ENCODE measurements around the gene DIAPH3. TPM values are rescaled to one million over a fixed set of nuclear protein-coding genes. Genes with fewer than 3 reads are reported as not detected.

Gene DIAPH3
- total RNA-seq, 4 donors from 2014 or later: 0.27 to 3.9 (median 2.1) TPM

DNA sequence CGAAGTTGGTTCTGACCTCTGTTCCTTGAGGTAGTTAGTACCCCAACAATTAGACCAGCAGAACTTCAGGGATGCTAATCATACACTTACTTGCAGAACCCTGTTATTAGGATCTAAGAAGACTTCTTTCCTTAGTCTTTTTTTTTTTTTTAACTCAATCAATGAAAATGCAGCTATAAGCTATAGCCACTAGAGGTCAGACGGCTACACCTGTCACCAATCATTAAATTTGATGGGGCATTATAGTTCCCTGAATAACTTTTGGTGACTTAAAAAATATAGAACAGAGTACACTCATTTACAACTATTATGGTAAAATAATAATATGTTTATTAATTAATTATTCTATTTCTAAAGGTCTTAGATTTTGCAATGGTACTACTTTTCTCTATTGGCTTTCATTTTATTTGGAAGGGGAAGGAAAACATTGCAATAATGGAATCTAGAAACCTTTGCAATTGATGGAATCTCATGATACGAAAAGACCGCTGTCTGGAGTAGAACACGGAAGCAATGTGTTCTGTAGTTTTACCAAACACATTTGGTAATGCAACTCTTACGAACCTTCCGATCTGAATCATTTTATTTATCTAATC, 483.2 kb downstream of the DIAPH3 start:
- TF ChIP-seq POLR2A (IDR thresholded peaks at IDR 0.05) (no peak), CTCF (IDR thresholded peaks at IDR 0.05) (no peak)
- DNase-seq (ENCODE audit: low spot score in 2 of 2): no peak
- WGBS, 2 donors: 69 to 78% methylated on average over 7 of the region's 7 CpGs
- intact Hi-C loops (cut with DNase I; ENCODE audit: low total_unique reads): no loop called here
- H3K4me3 ChIP-seq (ENCODE audit: low read depth, poor library complexity, severe bottlenecking): no peak overlapping the region

- no peak for TF ChIP-seq CTCF (IDR thresholded peaks at IDR 0.05)
- no peak for TF ChIP-seq POLR2A (IDR thresholded peaks at IDR 0.05)
- intact Hi-C loops (cut with DNase I; ENCODE audit: low total_unique reads): loop anchor here (5.0 to 10.0 kb wide), 2 partner anchors 656 to 1192 kb away; no protein-coding TSS in a partner anchor
- no peak overlapping the region for H3K4me3 ChIP-seq (ENCODE audit: low read depth, poor library complexity, severe bottlenecking)
- WGBS, 2 donors: 25 to 41% methylated on average over 1 of the region's 1 CpG
- DNase-seq (ENCODE audit: low spot score in 2 of 2): no peak
These were observed 484.5 kb downstream of the DIAPH3 start for GRCh38 chr13:59679254-59679653.

DNA sequence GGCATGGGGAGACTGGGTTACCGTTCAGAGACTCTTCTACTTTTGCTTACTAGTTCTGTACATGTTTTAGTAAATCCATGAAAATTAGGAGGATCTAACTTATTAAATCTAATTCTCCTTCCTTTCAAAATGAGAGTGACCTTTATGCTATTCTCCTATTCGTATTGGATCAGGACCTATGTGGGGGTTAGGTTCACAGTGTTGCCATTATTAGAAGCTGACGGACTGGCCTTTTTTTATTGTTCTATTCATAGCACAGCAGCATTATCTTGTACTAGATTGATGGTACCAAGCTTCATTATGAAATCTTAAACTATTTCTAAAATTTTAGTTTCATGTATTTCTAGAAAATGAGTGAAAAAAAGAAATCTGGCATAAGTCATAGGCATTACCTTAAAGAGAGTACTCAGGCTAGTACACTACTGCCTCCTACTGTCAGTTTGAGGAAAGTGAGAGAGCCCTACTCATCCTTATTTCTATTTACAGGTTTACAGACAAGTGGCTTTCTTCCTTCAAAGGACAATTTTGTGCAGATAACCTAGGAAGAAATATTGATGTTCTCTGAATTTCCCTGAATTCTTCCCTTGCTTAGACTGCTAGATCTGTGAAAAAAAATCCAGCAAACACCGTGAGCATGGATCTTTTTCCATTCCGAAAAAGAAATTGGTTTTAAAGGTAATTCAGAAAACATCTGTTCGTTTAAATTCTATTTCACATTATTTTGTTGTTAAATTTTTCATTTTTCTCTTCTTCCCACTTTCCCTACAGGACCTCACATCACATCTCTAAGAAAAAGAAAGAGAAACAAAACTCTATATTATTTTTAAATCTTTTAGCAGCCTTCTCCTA, 485.5 kb downstream of the DIAPH3 start:
- TF ChIP-seq POLR2A (IDR thresholded peaks at IDR 0.05) (no peak), CTCF (IDR thresholded peaks at IDR 0.05) (no peak)
- 79 to 85% methylated on average over 6 of the region's 6 CpGs for WGBS, 2 donors
- intact Hi-C loops (cut with DNase I; ENCODE audit: low total_unique reads): loop anchor here (5.0 to 10.0 kb wide), 2 partner anchors 657 to 1191 kb away; no protein-coding TSS in a partner anchor
- no peak for DNase-seq (ENCODE audit: low spot score in 2 of 2)
- no peak overlapping the region for H3K4me3 ChIP-seq (ENCODE audit: low read depth, poor library complexity, severe bottlenecking)

DNA sequence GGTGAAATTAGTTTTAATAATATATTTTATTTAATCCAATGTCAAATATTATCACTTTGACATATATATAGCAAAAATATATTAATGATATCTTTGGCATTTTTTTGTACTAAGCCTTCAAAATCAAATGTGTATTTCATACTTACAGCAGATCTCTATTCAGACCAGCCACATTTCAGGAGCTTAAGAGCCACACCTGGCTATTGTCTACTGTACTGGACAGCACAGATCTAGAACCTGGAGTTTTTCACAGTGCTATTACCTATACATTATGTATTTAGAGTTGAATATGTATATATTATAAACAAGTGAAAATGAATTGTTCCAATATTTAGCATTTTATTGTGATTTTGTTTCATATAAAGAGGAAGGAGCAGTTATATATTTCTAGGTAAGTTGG, 486.3 kb downstream of the DIAPH3 start:
- no peak overlapping the region for H3K4me3 ChIP-seq (ENCODE audit: low read depth, poor library complexity, severe bottlenecking)
- intact Hi-C loops (cut with DNase I; ENCODE audit: low total_unique reads): loop anchor here (5.0 to 10.0 kb wide), 2 partner anchors 657 to 1190 kb away; no protein-coding TSS in a partner anchor
- TF ChIP-seq CTCF (IDR thresholded peaks at IDR 0.05) (no peak), POLR2A (IDR thresholded peaks at IDR 0.05) (no peak)
- DNase-seq (ENCODE audit: low spot score in 2 of 2): no peak

DNA sequence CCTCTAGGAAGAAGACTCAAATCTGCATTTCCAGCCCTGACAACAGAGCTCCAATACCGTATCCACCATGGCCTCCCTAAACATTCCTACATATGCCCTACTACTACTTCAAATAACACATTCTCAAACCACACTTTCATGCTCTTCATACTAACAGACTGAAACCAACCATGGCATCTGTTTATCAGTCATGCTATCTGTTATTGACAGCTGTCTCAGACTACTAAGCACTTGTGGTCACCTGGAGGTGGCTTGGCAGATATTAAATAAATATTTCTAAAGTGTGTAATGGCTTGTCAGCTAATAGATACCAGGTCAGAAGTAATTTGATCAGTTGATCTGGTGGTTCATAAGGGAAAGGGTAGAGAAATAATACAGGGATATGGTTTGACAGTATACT, 489.1 kb downstream of the DIAPH3 start:
- no peak for TF ChIP-seq CTCF (IDR thresholded peaks at IDR 0.05)
- TF ChIP-seq POLR2A (IDR thresholded peaks at IDR 0.05): no peak
- 95 to 96% methylated on average over 1 of the region's 1 CpG for WGBS, 2 donors
- intact Hi-C loops (cut with DNase I; ENCODE audit: low total_unique reads): loop anchor here (5.0 to 10.0 kb wide), 2 partner anchors 660 to 1187 kb away; no protein-coding TSS in a partner anchor
- DNase-seq (ENCODE audit: low spot score in 2 of 2): no peak
- H3K4me3 ChIP-seq (ENCODE audit: low read depth, poor library complexity, severe bottlenecking): no peak overlapping the region

Measured in lower leg skin (tissue), 4 donors.